Right lung (tissue), 5 donors: ENCODE measurements around the gene ST6GAL1. TPM values are rescaled to one million over a fixed set of nuclear protein-coding genes. Genes with fewer than 3 reads are reported as not detected.
"Not testable (repeated sequence)": the region's sequence is repeated elsewhere in the genome, so short reads cannot be mapped to it uniquely, and the experiment has no call there.

Experiments used
- DNase-seq, 2 donors: peaks; one replicate each; pipeline ENCODE4 v3.0.0-alpha.2; 2013
- polyA plus RNA-seq, 5 donors: library from polyadenylated mRNA; unstranded; fragments of 120-200 nt; gene quantifications; one replicate each; pipeline versions ENCODE4 v1.2.1 to v1.2.3, GENCODE V29; 2013; ENCODE audit warnings: inconsistent platforms in 1 of 5, low replicate concordance in 1 of 5; ENCODE audit not compliant: insufficient read length in 5 of 5, insufficient read depth in 1 of 5

The ST6GAL1 gene
- polyA plus RNA-seq, 5 donors: 37.7 to 68.7 (median 60.9) TPM

GRCh38 chr3:187019542-187020072 lies 89.3 kb downstream of the ST6GAL1 start:
- no peak for DNase-seq

- DNase-seq: no peak
Observed at GRCh38 chr3:187020376-187020775, 90.0 kb downstream of the ST6GAL1 start.

- DNase-seq: no peak
Observed at GRCh38 chr3:187021748-187022402, 91.5 kb downstream of the ST6GAL1 start.

GRCh38 chr3:187022403-187023029 lies 92.2 kb downstream of the ST6GAL1 start:
- DNase-seq: no peak

GRCh38 chr3:187023340-187023739 lies 93.0 kb downstream of the ST6GAL1 start:
- not testable (repeated sequence) for DNase-seq

GRCh38 chr3:187024536-187025226 lies 94.4 kb downstream of the ST6GAL1 start:
- no peak for DNase-seq

- no peak for DNase-seq
Observed at GRCh38 chr3:187025254-187025655, 94.9 kb downstream of the ST6GAL1 start.

GRCh38 chr3:187025656-187026316 lies 95.5 kb downstream of the ST6GAL1 start:
- no peak for DNase-seq

GRCh38 chr3:187026317-187026670 lies 96.0 kb downstream of the ST6GAL1 start:
- DNase-seq: no peak

GRCh38 chr3:187027531-187028278 lies 97.4 kb downstream of the ST6GAL1 start:
- no peak for DNase-seq

GRCh38 chr3:187031934-187032333 lies 101.6 kb downstream of the ST6GAL1 start:
- DNase-seq: no peak

GRCh38 chr3:187036394-187036793 lies 106.1 kb downstream of the ST6GAL1 start:
- no peak for DNase-seq

GRCh38 chr3:187039100-187039722 lies 108.9 kb downstream of the ST6GAL1 start:
- no peak for DNase-seq

GRCh38 chr3:187039723-187040414 lies 109.5 kb downstream of the ST6GAL1 start:
- no peak for DNase-seq

- DNase-seq: no peak
Observed at GRCh38 chr3:187040516-187041361, 110.4 kb downstream of the ST6GAL1 start.

GRCh38 chr3:187041362-187042307 lies 111.3 kb downstream of the ST6GAL1 start:
- no peak for DNase-seq

- DNase-seq: no peak
Observed at GRCh38 chr3:187042346-187042745, 112.0 kb downstream of the ST6GAL1 start.

- no peak for DNase-seq
Observed at GRCh38 chr3:187042874-187043458, 112.6 kb downstream of the ST6GAL1 start.
